A172 (cell line): Measurements from ENCODE around the gene ZDHHC8. TPM values are rescaled to one million over a fixed set of nuclear protein-coding genes. Genes with fewer than 3 reads are reported as not detected.

Experiments used
- DNase-seq: peaks from one replicate; pipeline ENCODE4 v3.0.0-alpha.2; 2015; ENCODE audit warnings: low spot score
- total RNA-seq: library from RNA; depleted of rRNA; stranded (reverse); fragments of >200 nt; shearing (Covaris generic); gene quantifications from 2 replicates; pipeline ENCODE4 v1.2.3, GENCODE V29; 2014

Gene ZDHHC8
- total RNA-seq, 1 experiment from 2014 or later, result 8.6 TPM

- no peak for DNase-seq
These were observed 48.0 kb downstream of the ZDHHC8 start for GRCh38 chr22:20179455-20180244.

- DNase-seq, result no peak
These were observed 48.6 kb downstream of the ZDHHC8 start for GRCh38 chr22:20180245-20180630.

- DNase-seq, result no peak
These were observed 49.0 kb downstream of the ZDHHC8 start for GRCh38 chr22:20180640-20181039.

- DNase-seq, result no peak
These were observed 49.7 kb downstream of the ZDHHC8 start for GRCh38 chr22:20181194-20181883.

GRCh38 chr22:20181884-20182236 is 50.3 kb downstream of the ZDHHC8 start:
- no peak for DNase-seq

GRCh38 chr22:20182365-20182764 is 50.8 kb downstream of the ZDHHC8 start:
- no peak for DNase-seq

- no peak for DNase-seq
These were observed 51.5 kb downstream of the ZDHHC8 start for GRCh38 chr22:20183101-20183500.

GRCh38 chr22:20183823-20184222 is 52.2 kb downstream of the ZDHHC8 start:
- no peak for DNase-seq

- no peak for DNase-seq
These were observed 53.0 kb downstream of the ZDHHC8 start for GRCh38 chr22:20184501-20185165.

GRCh38 chr22:20185750-20186149 is 54.1 kb downstream of the ZDHHC8 start:
- no peak for DNase-seq

- DNase-seq, result no peak
These were observed 54.7 kb downstream of the ZDHHC8 start for GRCh38 chr22:20186183-20186870.

- DNase-seq, result no peak
These were observed 55.4 kb downstream of the ZDHHC8 start for GRCh38 chr22:20186871-20187546.

GRCh38 chr22:20187777-20188566 is 56.4 kb downstream of the ZDHHC8 start:
- no peak for DNase-seq

- no peak for DNase-seq
These were observed 56.9 kb downstream of the ZDHHC8 start for GRCh38 chr22:20188567-20188877.

- DNase-seq, result no peak
These were observed 59.5 kb downstream of the ZDHHC8 start for GRCh38 chr22:20191000-20191515.

- no peak for DNase-seq
These were observed 60.2 kb downstream of the ZDHHC8 start for GRCh38 chr22:20191803-20192202.

GRCh38 chr22:20192293-20192971 is 60.8 kb downstream of the ZDHHC8 start:
- no peak for DNase-seq

GRCh38 chr22:20192972-20193760 is 61.6 kb downstream of the ZDHHC8 start:
- DNase-seq, result no peak

- DNase-seq, result no peak
These were observed 62.3 kb downstream of the ZDHHC8 start for GRCh38 chr22:20193761-20194494.
